Measurements from ENCODE around the gene STK10.

- no peak for TF ChIP-seq CTCF (IDR thresholded peaks at IDR 0.05)
- no peak for TF ChIP-seq POLR2AphosphoS5 (IDR thresholded peaks at IDR 0.05; ENCODE audit: low read depth, low read length)
- no peak for TF ChIP-seq RAD21 (IDR thresholded peaks at IDR 0.05; ENCODE audit: low read length)
Observed at GRCh38 chr5:172098046-172098445, 90.0 kb downstream of the STK10 start.
